GM21526 (cell line): ENCODE measurements around the gene ANTKMT.
"Not testable (repeated sequence)": the region's sequence is repeated elsewhere in the genome, so short reads cannot be mapped to it uniquely, and the experiment has no call there.

Experiments
- ATAC-seq: cut with Tn5 transposase; IDR thresholded peaks from one replicate; pipeline ENCODE4 v1.9.1; 2021; ENCODE audit warnings: moderate library complexity; ENCODE audit not compliant: unreplicated experiment, low FRiP score

Gene ANTKMT

DNA sequence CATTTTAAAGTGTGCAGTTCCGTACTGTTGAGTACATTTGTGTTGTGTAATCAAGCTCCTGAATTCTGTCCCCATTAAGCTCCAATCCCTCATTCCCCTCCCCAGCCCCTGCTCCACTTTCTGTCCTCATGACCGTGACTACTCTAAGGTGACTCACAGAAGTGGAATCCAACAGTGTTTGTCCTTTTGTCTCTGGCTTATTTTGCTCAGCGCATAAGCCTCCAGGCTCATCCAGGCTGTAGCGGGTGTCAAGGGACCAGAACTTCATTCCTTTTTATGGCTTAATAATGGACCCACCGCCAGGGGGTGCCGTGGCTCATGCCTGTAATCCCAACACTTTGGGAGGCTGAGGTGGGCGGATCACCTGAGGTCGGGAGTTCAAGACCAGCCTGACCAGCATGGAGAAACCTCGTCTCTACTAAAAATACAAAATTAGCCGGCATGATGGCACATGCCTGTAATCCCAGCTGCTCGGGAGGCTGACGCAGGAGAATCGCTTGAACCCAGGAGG, 8.2 kb upstream of the ANTKMT start:
- ATAC-seq, result not testable (repeated sequence)

DNA sequence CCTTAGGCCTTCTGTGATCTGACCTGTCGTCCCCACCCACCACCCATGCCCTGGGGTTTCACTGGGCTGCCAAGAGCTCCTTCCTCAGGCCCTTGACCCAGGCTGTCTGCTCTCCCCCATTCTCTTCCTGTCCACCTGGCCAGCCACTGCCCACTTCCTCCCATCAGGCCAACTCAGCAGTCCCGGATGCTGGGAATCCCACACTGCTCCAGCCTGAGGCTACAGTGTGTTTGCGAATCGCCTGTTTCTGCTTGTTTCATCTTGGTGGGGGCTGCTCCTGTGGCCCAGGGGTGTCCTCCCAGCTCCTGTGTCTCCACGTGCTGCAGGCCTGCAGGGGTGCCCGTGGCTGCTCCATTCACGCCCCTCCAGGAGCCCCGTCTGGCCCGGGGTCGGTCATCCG, 6.9 kb upstream of the ANTKMT start:
- ATAC-seq, result no peak

DNA sequence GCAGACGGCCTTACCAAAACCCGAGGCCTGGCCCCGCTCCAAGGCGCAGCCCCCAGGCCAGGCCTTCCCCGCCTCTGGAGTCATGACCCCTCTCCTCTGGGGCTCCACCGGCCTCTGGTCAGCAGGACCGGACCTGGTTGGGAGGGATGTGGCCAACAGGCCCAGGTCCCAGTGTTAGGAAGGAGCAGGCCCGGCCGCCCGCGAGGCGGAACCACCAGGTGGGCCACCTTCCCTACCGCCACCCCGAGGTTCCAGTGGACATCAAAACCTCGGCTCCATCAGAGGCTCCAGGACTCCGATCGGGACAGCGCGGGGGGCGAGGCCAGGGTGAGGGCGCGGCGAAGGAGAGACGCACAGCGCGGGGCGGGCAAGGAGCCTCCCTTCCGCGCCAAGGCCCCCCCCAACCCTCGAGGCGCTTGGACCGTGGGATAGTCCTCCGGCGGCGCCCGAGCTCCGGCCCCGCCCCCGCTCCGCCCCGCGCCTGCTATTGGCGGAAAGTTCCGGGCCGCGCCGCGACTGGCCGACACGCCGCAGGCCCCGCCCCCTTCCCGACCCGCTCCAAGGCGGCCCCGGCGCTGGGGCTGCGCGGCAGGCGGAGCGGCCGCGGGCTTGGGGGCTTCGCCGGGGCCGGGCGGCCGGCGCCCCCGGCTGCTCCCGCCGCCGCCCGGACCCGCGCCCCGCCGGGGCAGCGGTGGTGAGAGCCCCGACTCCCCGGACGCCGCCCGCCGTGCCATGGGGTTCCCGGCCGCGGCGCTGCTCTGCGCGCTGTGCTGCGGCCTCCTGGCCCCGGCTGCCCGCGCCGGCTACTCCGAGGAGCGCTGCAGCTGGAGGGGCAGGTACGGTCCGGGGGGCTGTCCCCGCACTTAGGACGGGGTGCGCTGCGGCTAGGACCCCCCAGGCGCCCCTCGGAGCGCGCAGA, 6.1 kb upstream of the ANTKMT start, which contains the start of gene METRN:
TSS of gene METRN (plus strand) at position 561 of the 919 bp plus-strand sequence. CDS start at position 733, 172 bp downstream.
- no peak for ATAC-seq

DNA sequence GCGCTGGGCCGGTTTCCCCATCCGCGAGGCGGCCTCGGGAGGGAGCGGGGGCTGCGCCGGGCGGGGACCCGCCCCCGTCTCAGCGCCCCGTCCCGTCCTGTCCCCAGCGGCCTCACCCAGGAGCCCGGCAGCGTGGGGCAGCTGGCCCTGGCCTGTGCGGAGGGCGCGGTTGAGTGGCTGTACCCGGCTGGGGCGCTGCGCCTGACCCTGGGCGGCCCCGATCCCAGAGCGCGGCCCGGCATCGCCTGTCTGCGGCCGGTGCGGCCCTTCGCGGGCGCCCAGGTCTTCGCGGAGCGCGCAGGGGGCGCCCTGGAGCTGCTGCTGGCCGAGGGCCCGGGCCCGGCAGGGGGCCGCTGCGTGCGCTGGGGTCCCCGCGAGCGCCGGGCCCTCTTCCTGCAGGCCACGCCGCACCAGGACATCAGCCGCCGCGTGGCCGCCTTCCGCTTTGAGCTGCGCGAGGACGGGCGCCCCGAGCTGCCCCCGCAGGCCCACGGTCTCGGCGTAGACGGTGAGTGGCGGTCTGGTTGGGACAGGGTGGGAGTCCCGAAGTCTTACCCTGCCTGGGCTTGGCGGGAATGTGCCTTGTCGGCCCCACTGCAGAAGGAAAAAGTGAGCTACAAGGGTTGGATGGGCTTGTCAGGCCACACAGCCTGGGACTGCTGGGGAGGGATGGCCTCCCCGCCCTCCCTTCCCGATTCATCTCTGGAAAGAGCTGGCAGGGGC, 5.3 kb upstream of the ANTKMT start:
- no peak for ATAC-seq

DNA sequence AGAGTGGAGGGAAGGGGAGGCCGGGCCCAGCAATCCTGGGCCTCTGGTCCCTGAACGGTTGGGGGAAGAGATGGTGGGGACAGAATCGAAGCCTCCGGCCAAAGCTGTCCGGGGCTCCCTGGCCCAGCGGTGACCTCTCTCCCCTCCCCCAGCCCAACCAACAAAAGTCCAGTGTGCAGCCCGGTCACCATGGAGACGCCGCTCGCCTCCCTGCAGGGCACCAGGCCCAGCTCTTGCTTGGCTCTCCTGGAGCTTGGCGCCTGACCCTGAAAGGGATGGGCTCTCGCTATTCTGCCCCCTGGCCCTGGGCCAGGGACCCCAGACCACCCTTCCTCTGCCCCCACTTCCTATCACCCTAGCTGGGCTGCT, 4.8 kb upstream of the ANTKMT start:
- no peak for ATAC-seq

DNA sequence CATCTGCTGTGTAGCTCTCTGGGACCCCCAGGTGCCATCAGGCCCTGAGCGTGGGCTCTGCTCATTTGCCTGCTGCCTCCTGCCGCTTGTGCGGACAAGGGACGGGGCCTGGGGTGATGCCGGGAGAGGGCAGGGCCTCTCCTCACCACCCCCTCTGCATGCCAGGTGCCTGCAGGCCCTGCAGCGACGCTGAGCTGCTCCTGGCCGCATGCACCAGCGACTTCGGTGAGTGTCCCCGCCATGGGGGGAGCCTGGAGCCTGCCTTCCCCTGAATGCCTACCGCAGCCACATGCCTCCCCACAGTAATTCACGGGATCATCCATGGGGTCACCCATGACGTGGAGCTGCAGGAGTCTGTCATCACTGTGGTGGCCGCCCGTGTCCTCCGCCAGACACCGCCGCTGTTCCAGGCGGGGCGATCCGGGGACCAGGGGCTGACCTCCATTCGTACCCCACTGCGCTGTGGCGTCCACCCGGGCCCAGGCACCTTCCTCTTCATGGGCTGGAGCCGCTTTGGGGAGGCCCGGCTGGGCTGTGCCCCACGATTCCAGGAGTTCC, 4.1 kb upstream of the ANTKMT start:
- ATAC-seq, result no peak

DNA sequence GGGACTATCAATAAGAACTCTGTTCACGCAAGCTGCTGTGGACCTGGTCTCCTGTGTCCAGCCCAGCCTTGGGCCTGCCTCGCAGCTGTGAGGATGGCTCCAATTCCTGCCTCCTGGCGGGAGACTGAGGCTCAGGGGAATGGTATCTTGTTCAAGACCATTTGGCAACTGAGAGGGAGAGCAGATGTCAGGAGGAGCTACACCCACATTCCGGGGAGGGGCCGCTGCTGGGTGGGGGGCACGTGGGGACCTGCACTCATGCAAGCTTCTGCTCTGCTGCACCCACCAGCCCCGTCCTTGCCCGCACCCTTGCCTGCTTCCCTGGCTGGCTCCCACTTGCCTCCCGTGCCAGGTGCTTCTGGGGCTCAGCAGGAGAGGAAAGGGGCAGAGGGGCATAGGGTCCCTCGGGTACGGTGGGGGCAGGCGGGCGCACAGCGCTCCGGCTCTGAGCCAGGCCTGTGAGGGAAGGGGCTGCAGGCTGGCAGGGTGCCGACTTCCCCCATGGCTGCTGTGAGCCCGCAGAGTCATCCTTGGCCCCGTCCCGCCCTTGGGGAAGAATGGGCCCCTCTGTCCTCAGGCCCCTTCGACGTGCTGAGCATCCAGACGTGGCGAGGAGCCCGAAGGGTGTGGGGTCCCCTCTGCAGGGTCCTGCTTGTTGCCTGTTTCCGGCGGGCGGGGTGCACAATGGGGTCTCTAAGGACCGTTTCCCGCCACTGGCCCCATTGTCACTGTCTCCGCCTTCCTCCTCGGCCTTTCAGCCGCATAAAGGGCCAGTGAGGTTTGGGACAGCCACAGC, 3.3 kb upstream of the ANTKMT start:
- no peak for ATAC-seq

DNA sequence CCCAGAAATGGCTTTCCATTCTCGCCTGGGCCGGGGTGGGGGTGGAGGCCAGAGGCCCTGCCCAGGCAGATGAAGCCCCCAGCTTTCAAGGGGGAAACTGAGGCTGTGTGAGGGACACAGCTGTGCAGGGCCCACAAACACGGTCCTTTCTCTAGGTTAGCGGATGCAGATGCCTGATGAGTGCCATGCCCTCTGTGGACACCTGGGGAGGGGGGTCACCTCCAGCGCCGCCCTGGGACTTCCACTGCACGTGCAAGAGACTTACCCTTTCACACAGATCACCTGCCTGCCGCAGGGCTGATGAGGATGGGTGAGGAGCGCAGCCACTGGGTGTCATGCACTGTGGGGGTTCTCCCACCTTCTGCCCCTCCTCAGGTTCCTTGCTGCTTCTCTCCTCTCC, 2.6 kb upstream of the ANTKMT start:
- ATAC-seq, result no peak

DNA sequence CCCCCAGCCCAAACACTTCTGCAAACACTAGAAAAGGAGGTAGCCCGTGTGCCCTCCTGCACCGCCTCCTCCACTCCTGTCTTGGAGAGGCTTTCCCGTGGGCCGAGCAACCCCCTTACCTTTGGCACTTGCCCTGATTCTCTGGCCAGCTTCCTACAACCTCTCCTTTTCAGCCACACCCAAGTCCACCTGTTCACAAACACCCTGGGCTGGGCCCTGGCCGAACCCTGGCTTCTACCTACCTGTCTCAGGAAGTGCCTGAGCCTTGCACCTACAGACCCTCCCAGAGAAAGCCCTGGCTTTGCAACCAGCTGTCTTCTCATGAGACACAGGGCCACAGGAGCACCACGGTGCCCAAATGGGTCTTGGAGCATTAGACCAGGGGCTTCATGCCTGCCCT, 2.0 kb upstream of the ANTKMT start:
- ATAC-seq, result no peak

DNA sequence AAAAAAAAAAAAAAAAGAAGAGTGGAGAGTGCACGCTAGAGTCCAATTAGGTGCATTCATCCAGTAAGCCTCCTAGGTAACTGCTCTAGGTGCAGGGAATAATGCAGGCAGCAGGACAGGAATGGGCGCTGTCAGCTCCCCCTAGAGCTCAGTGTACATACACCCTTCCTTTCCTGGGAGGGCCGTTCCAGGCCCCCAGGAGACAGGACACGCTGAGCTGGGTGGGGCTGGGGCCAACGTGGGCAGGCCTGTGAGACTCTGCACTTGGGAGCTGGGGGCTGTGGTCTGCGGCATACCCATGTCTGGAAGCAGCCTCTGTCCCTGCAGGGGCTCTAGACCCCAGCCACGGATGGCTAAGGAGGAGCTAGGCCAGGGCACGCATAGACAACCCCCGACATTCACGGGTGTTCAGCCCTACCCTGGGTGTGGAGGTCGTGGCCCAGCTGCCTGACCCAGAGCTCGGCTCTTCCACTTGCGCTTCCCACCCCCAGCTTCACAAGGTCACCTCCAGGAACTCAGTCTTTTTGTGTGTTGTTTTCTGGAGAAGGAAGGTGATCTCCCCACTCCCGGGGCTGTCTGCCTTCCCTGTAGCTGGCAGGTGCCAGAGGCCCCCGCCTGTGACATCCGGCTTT, 1.0 kb upstream of the ANTKMT start:
- no peak for ATAC-seq

DNA sequence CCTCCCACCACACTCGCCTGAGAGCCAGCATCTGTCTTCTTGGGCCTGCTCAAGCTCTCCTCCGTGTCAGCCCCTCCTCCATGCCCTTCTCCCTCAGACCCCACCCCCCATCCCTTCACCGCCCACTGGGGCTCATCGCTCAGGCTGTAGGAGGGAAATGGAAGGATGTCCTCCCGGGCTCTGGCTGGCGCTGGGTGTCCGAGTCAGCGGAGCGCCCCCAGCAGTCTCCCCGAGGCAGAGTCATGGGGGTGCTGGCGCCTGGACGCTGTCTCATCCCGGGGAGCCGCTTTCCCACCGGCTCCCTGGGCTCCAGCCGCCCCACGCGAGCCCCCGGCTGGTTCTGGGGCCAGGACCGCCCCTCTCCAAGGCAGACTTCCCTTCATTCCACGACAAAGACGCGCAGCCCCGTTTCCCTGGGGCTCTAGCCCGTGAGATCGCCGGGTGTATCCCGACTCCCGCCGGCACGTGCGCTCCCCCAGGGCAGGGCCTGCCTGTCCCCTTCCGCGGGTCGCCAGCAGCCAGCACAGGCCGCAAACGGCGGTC, 428 bp upstream of the ANTKMT start:
- ATAC-seq, result no peak

DNA sequence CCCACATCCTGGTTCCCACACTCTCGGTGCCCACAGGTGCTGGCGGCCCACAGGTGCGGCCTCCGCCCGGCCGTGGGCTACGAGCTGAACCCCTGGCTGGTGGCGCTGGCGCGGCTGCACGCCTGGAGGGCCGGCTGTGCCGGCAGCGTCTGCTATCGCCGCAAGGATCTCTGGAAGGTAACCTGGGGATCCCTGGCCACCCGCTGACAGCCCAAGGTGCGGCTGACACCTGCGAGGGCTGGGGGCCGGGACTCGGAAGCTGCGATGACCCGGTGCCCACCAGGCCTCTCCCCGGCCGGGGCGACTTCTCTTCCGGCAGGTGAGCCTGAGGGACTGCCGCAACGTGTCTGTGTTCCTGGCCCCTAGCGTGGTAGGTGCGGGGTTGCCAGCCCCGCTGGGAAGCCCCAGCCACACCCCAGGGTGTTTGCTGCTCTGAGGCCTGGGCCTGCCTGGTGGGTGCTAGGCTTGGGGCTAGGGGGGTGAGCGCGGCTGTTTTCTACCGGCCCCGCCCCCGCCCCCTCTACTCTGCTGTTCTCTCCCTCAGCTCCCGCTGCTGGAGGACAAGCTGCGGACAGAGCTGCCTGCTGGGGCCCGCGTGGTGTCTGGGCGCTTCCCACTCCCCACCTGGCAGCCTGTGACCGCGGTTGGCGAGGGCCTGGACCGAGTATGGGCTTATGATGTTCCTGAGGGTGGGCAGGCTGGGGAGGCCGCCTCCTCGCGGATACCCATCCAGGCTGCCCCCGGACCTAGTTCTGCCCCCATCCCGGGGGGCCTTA, 1.0 kb downstream of the ANTKMT start:
- no peak for ATAC-seq

DNA sequence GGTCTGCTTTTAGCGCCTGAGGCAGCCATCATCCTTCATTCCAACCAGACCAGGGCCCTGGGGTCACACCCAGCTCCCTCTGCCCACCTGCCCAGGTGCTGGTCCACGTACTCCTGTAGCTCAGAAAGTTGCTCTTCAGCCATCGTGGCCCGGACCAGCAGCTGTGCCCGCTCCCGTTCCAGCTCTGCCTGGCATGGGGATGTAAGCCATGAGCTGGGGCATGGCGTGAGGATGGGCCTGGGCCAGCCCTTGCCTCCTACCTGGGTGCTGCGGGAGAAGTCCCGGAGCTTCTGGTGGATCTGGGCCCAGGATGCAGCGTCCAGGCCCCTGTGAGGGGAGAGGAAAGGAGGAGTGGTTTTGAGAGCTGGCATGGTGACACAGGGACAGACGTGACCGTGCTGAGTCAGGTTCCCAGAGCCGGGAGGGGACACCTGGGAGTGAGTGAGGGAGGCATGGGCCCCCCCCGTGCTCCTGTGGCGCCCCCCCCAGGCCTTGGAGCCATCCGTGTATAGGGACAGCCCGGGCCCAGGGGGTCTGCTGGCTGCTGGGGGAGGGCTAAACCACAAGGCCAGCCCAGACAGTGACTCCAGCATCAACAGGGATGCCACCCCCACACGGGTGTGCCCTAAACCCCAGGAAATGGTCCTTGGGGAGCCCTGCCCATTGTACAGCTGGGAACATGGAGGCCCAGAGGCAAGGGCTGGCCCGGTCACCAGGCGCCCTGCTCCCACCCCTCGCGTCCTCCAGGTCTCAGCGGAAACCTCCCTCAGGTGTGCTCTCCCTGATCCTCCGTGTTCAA, 2.1 kb downstream of the ANTKMT start:
- ATAC-seq, result no peak

DNA sequence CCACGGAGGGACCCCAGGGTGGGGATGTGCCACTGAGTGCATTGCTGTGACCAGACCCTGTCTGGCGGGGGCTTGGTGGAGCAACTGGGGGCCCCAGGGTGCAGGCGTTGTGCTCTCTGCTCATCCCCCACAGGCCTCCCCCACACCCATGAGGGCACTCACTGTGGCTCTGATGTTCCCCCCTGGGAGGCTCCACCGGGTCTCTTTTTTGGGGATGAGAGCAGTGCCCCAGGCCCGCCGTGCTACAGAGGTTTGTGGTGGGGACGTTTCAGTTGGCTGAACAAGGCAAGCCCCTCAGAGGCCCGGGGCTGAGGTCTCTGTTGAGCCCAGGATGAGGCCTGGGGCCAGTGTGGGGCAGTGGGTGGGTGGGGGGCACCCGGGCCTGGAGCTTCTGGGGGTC, 2.7 kb downstream of the ANTKMT start:
- ATAC-seq, result no peak

DNA sequence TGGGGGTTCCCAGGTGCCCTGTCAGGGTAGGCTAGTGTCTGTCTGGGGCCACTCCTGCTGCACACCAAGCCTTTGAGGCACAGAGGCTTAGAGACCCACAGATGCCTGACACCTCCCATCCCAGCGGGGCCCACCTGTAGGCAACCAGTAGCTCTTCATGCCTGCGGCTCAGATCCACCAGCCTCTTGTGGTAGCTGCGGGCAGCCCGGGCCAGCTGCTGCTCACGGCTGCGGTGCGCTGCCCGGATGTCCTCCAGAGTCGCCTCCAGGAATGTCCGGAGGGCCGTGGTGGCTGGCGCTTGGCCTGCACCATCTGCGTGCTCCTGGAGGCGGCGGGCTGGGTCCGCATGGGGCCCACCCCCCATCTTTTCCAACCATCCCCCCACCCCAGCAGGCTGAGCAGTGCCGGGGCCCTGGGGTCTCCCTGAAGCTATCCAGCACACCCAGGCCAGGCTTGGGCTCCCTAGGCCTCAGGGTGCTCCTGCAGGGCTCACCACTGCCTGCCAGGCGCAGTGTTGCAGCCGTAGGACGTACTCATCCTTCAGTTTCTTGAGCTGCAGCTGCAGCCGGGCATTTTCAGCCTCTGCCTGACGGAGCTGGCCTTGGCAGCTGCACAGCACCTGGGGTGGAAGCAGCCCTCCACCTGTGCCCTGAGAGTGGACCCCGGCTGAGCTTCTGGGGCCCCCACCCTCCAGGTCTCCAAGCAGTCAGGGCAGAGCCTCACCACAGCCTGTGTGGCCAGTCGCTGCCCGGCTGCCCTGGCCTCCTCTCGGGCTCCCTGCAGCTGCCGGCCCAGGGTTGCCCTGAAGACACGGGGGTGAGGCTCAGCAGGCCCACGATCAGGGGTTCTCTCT, 3.5 kb downstream of the ANTKMT start:
- ATAC-seq, result no peak

DNA sequence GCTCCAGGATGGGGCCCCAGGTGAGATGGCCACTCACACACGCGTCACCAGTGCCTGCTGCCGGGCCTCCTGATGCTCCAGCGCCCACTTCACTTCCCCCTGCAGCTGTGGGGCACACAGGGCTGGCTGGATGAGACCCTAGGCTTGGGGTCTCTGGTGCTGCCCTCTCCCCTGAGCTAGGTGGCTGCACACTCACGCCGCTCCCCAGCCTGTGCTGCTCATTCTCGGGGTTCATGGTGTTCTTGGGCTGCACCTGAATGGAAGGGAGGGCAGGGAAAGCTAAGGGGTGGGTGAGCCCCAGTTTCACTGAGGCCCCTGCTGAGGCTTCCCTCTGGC, 4.1 kb downstream of the ANTKMT start:
- ATAC-seq, result no peak

DNA sequence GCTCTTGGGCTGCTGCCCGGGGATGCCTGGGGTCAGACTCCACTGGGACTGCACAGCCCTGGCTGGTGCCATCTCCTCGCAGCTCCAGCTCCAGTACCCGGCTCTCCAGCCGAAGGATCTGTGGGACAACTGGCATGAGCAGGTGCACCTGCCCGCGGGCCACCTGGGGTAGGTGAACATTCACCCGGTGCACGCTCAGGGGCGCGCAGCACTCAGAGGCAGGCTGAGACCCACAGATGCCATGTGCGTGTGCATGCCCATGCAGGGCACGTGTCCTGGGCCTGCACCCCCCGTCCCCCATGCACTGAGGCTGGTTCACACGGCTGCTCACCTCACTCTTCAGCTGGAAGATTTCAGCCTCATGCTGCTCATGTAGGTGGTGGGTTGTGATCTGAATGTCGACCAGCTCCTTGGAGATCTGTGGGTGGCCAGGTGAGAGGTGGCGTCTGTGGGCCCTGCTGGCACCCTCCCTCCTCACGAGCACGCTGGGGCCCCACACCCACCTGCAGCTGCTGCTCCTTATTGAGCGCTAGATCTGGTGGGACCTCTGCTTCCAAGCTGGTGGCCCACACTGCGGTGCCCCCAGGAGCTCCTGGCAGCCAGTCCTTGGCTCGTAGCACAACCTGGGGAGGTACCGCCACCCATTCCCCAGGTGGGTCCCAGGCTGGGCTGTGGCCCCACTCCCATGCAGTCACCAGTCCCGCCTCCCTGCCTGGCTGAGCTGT, 4.7 kb downstream of the ANTKMT start:
- ATAC-seq, result no peak
